ENCODE results near the gene NR5A1.

GRCh38 chr9:124452326-124452725 lies 54.9 kb downstream of the NR5A1 start:
- TF ChIP-seq BACH2 (CRISPR knock-in tag; IDR thresholded peaks at IDR 0.05; ENCODE audit: borderline replicate concordance) (no peak), PATZ1 (CRISPR knock-in tag; IDR thresholded peaks at IDR 0.05; ENCODE audit: borderline replicate concordance) (no peak), TOX (CRISPR knock-in tag; IDR thresholded peaks at IDR 0.05; ENCODE audit: borderline replicate concordance) (no peak), ZC3H10 (CRISPR knock-in tag; IDR thresholded peaks at IDR 0.05) (no peak), PPARA (CRISPR knock-in tag; IDR thresholded peaks at IDR 0.05; ENCODE audit: borderline replicate concordance) (no peak), ZNF8 (CRISPR knock-in tag; IDR thresholded peaks at IDR 0.05) (no peak)
- TF ChIP-seq, protein P1, sequence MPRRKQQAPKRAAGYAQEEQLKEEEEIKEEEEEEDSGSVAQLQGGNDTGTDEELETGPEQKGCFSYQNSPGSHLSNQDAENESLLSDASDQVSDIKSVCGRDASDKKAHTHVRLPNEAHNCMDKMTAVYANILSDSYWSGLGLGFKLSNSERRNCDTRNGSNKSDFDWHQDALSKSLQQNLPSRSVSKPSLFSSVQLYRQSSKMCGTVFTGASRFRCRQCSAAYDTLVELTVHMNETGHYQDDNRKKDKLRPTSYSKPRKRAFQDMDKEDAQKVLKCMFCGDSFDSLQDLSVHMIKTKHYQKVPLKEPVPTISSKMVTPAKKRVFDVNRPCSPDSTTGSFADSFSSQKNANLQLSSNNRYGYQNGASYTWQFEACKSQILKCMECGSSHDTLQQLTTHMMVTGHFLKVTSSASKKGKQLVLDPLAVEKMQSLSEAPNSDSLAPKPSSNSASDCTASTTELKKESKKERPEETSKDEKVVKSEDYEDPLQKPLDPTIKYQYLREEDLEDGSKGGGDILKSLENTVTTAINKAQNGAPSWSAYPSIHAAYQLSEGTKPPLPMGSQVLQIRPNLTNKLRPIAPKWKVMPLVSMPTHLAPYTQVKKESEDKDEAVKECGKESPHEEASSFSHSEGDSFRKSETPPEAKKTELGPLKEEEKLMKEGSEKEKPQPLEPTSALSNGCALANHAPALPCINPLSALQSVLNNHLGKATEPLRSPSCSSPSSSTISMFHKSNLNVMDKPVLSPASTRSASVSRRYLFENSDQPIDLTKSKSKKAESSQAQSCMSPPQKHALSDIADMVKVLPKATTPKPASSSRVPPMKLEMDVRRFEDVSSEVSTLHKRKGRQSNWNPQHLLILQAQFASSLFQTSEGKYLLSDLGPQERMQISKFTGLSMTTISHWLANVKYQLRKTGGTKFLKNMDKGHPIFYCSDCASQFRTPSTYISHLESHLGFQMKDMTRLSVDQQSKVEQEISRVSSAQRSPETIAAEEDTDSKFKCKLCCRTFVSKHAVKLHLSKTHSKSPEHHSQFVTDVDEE (CRISPR knock-in tag; IDR thresholded peaks at IDR 0.05), result no peak
